Right lobe of liver (tissue), 6 donors: Measurements from ENCODE around the gene KCNC3. TPM values are rescaled to one million over a fixed set of nuclear protein-coding genes. Genes with fewer than 3 reads are reported as not detected.

ENCODE experiments used
- ATAC-seq, 4 donors: fragments of 200-7000 bp; cut with Tn5 transposase; one replicate each; pipeline ENCODE4 v1.9.1; 2020; ENCODE audit warnings: mild to moderate bottlenecking in 4 of 4, moderate library complexity in 4 of 4
- DNase-seq, 3 donors: peaks; one replicate each; pipeline ENCODE4 v3.0.0-alpha.2; 2020
- H3K27ac ChIP-seq, 3 donors: fragments of 200-600 bp; one replicate each; pipeline ENCODE4 v1.8.0; 2022
- H3K27me3 ChIP-seq, 2 donors: fragments of 200-600 bp; one replicate each; pipeline ENCODE4 v1.8.0; 2022
- H3K36me3 ChIP-seq, 4 donors: fragments of 200-600 bp; sonication (generic) in 1 of 4; one replicate each; pipeline versions ENCODE4 v1.5.1 to v1.8.0; 2017 to 2022; ENCODE audit warnings: control low read depth in 1 of 4
- H3K4me1 ChIP-seq, 4 donors: fragments of 200-600 bp; sonication (generic) in 1 of 4; one replicate each; pipeline versions ENCODE4 v1.5.1 to v1.8.0; 2017 to 2022; ENCODE audit warnings: control low read depth in 1 of 4
- H3K4me3 ChIP-seq, 3 donors: fragments of 200-600 bp; one replicate each; pipeline ENCODE4 v1.8.0; 2022
- H3K9me3 ChIP-seq, 4 donors: fragments of 200-600 bp; sonication (generic) in 1 of 4; one replicate each; pipeline versions ENCODE4 v1.5.1 to v1.8.0; 2017 to 2022; ENCODE audit warnings: control low read depth in 1 of 4
- CTCF ChIP-seq, 4 donors: fragments of 200-600 bp in 3 of 4; fragments of 450-650 bp in 1 of 4; IDR thresholded peaks; one replicate each; pipeline versions ENCODE4 v1.5.1 to v1.8.0; 2016 to 2022; ENCODE audit warnings: antibody characterized with exemption in 4 of 4, mild to moderate bottlenecking in 2 of 4
- POLR2A ChIP-seq: fragments of 450-650 bp; IDR thresholded peaks from one replicate; pipeline ENCODE4 v1.6.1; 2017; ENCODE audit warnings: antibody characterized with exemption, mild to moderate bottlenecking
- WGBS: methylation state at CpG from one replicate; pipeline ENCODE4 v1.1.6; 2018; ENCODE audit warnings: low coverage, low lambda C conversion rate; ENCODE audit not compliant: insufficient coverage; ENCODE audit errors: missing lambda C conversion rate; 5-methylcytosine and 5-hydroxymethylcytosine counted together
- intact Hi-C, 2 donors: fragments of 100-400 bp; cut with DNase I; formaldehyde crosslinking; loops; one replicate each; pipeline versions ENCODE4 v1.11.2 to v1.14.1; 2022
- total RNA-seq, 6 experiments: library from RNA; depleted of rRNA in 2 of 6; stranded (reverse); fragments of >200 nt in 2 of 6; fragmentation: NEBNext Ultra II Directional in 3 of 6; extraction: Animal tissue kit (Norgen Biotek cat#: 25700) in 3 of 6; gene quantifications; one replicate each; pipeline versions ENCODE4 v1.1.0 to v1.2.4, GENCODE V29; 2016 to 2023
- donor health status: DM: no; HTN: yes; CAD: no.
- donor health status: DM: no; HTN: no; CAD: no.
- donor health status: DM: no; HTN: no; CAD: no.
- donor health status: DM: no; HTN: yes; CAD: no.
- donor health status: DM: no; HTN: yes; CAD: no.

Gene KCNC3
- total RNA-seq, 6 experiments from 2014 or later, result 0.92 to 3.0 (median 2.3) TPM

GRCh38 chr19:50276370-50277063, 52.7 kb downstream of the KCNC3 start:
- Histone ChIP-seq H3K27ac (no peak overlapping the region), H3K4me3 (no peak overlapping the region), H3K9me3 (no peaks in the 10 kb centered on the region), H3K27me3 (no peaks in the 10 kb centered on the region), H3K4me1 (no peaks in the 10 kb centered on the region), H3K36me3 (peaks cover 0 to 49% (median 12%) of the 10 kb centered on the region in 4 donors)
- ATAC-seq (no peak), DNase-seq (no peak)
- WGBS, result 86% methylated on average over 6 of the region's 15 CpGs
- intact Hi-C loops, result no loop called here
- no peak for TF ChIP-seq CTCF (IDR thresholded peaks at IDR 0.05)
- TF ChIP-seq POLR2A, result no peak

GRCh38 chr19:50275577-50276368, 53.4 kb downstream of the KCNC3 start:
- WGBS, result 73% methylated on average over 3 of the region's 26 CpGs

GRCh38 chr19:50273821-50274220, 55.4 kb downstream of the KCNC3 start:
- DNase-seq (no peak), ATAC-seq (no peak)
- H3K4me3 ChIP-seq, result no peak overlapping the region
- H3K4me1 ChIP-seq, result no peaks in the 10 kb centered on the region
- intact Hi-C loops, result no loop called here
- WGBS, result 90% methylated on average over 7 of the region's 7 CpGs
- TF ChIP-seq POLR2A (no peak), CTCF (IDR thresholded peaks at IDR 0.05) (no peak)
- H3K36me3 ChIP-seq, result peaks cover 0 to 46% (median 7%) of the 10 kb centered on the region in 4 donors
- no peaks in the 10 kb centered on the region for H3K27me3 ChIP-seq
- H3K27ac ChIP-seq, result no peak overlapping the region
- H3K9me3 ChIP-seq, result no peaks in the 10 kb centered on the region

More at GRCh38 chr19:50275577-50276368, 53.4 kb downstream of the KCNC3 start:
- Histone ChIP-seq H3K9me3 (no peaks in the 10 kb centered on the region), H3K36me3 (peaks cover 0 to 56% (median 9%) of the 10 kb centered on the region in 4 donors), H3K4me3 (no peak overlapping the region), H3K27me3 (no peaks in the 10 kb centered on the region), H3K27ac (no peak overlapping the region), H3K4me1 (no peaks in the 10 kb centered on the region)
- DNase-seq, result no peak
- no peak for ATAC-seq
- no peak for TF ChIP-seq CTCF (IDR thresholded peaks at IDR 0.05)
- TF ChIP-seq POLR2A, result no peak
- intact Hi-C loops, result no loop called here

- H3K4me1 ChIP-seq, result no peaks in the 10 kb centered on the region
- peaks cover 0 to 47% (median 10%) of the 10 kb centered on the region in 4 donors for H3K36me3 ChIP-seq
- DNase-seq (no peak), ATAC-seq (peak in 1 of 4 donors; percentile 33)
- no peak overlapping the region for H3K27ac ChIP-seq
- no peaks in the 10 kb centered on the region for H3K9me3 ChIP-seq
- intact Hi-C loops, result no loop called here
- TF ChIP-seq CTCF (IDR thresholded peaks at IDR 0.05), result no peak
- no peak for TF ChIP-seq POLR2A
- H3K27me3 ChIP-seq, result no peaks in the 10 kb centered on the region
- WGBS, result 87% methylated on average over 9 of the region's 14 CpGs
- no peak overlapping the region for H3K4me3 ChIP-seq
These were observed 56.8 kb downstream of the KCNC3 start for GRCh38 chr19:50272263-50272897.
